PC-9 (cell line): ENCODE measurements around the gene B9D1.

Experiments used
- CTCF ChIP-seq: fragments of 200-600 bp; sonication (generic); conservative IDR thresholded peaks from 2 replicates; pipeline ENCODE4 v1.6.1; 2017; ENCODE audit warnings: mixed run types, antibody characterized with exemption, mild to moderate bottlenecking, moderate library complexity
- EZH2 ChIP-seq: fragments of 200-600 bp; sonication (generic); IDR thresholded peaks from 2 replicates; pipeline ENCODE4 v1.8.0; 2017; ENCODE audit warnings: antibody characterized with exemption, low read depth

- TF ChIP-seq EZH2 (no peak), CTCF (no peak)
These were observed 18.2 kb upstream of the B9D1 start for GRCh38 chr17:19380481-19381301.
